ENCODE data around the gene SLC6A1. TPM values are rescaled to one million over a fixed set of nuclear protein-coding genes. Genes with fewer than 3 reads are reported as not detected.

The SLC6A1 gene
- total and polyA plus RNA-seq, 8 donors, result 0.29 to 5.6 (median 2.8) TPM; not detected in 5

DNA sequence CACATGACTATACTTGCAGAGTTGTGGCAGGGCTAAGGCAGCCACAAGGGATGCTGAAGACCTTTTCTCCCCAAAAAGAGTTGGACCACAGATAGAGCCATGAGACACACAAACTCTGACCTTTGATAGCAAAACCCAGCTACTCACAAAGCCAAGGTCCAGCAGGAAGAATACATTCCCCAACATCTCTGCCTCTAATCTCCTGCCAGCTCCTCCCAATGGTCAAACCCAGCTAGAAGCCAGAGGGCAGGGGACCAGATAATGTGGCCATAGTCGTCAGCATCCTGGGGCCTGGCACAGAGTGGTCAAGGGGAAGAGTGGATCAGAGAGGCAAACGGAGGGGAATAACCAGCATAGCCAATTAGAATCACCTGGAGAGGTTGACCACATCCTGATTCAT lies 28.2 kb downstream of the SLC6A1 start:
- 52 to 69% (median 64%) methylated on average over 2 of the region's 2 CpGs for WGBS, 5 donors
- Histone ChIP-seq H3K27me3 (peaks cover 0 to 48% (median 4%) of the 10 kb centered on the region in 3 donors), H3K27ac (no peak overlapping the region), H3K9me3 (no peaks in the 10 kb centered on the region), H3K36me3 (no peaks in the 10 kb centered on the region), H3K4me1 (no peaks in the 10 kb centered on the region), H3K4me3 (no peak overlapping the region)
- DNase-seq, result no peak
- intact Hi-C loops (cut with DNase I; ENCODE audit: low total_unique reads), result no loop called here
- no peak for TF ChIP-seq POLR2A (IDR thresholded peaks at IDR 0.05)
- TF ChIP-seq POLR2AphosphoS5 (IDR thresholded peaks at IDR 0.05), result no peak
- TF ChIP-seq, protein P1, sequence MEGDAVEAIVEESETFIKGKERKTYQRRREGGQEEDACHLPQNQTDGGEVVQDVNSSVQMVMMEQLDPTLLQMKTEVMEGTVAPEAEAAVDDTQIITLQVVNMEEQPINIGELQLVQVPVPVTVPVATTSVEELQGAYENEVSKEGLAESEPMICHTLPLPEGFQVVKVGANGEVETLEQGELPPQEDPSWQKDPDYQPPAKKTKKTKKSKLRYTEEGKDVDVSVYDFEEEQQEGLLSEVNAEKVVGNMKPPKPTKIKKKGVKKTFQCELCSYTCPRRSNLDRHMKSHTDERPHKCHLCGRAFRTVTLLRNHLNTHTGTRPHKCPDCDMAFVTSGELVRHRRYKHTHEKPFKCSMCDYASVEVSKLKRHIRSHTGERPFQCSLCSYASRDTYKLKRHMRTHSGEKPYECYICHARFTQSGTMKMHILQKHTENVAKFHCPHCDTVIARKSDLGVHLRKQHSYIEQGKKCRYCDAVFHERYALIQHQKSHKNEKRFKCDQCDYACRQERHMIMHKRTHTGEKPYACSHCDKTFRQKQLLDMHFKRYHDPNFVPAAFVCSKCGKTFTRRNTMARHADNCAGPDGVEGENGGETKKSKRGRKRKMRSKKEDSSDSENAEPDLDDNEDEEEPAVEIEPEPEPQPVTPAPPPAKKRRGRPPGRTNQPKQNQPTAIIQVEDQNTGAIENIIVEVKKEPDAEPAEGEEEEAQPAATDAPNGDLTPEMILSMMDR (IDR thresholded peaks at IDR 0.05), result no peak
- no peak for TF ChIP-seq EP300 (IDR thresholded peaks at IDR 0.05)

DNA sequence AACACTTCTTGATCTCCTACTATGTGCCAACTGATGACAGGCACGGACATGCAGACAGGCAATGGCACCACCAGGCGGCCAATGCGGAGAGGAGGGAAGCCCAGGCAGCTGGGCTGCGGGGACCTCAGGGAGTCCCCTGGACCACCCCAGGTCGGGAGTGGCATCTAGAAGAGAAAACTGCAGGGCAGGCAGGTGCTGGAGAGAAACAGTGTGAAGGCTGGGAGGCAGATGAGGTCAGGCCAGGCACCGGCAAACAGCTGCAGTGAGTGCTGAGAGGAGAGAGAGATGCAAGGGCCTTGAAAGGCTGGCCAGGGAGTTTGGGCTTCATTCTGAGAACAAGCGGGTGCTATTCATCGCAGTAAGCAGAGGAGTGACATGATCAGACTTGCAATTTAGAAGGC lies 29.1 kb downstream of the SLC6A1 start:
- TF ChIP-seq POLR2A (IDR thresholded peaks at IDR 0.05) (no peak), EP300 (IDR thresholded peaks at IDR 0.05) (no peak), POLR2AphosphoS5 (IDR thresholded peaks at IDR 0.05) (no peak)
- TF ChIP-seq, protein P1 (IDR thresholded peaks at IDR 0.05), result no peak
- WGBS, 5 donors, result 57 to 76% (median 70%) methylated on average over 8 of the region's 8 CpGs
- Histone ChIP-seq H3K4me3 (no peak overlapping the region), H3K4me1 (no peaks in the 10 kb centered on the region), H3K9me3 (peaks cover 0 to 8% (median 2%) of the 10 kb centered on the region in 4 donors), H3K27ac (no peak overlapping the region), H3K36me3 (no peaks in the 10 kb centered on the region), H3K27me3 (peaks cover 0 to 53% (median 4%) of the 10 kb centered on the region in 3 donors)
- intact Hi-C loops (cut with DNase I; ENCODE audit: low total_unique reads), result no loop called here
- no peak for DNase-seq

DNA sequence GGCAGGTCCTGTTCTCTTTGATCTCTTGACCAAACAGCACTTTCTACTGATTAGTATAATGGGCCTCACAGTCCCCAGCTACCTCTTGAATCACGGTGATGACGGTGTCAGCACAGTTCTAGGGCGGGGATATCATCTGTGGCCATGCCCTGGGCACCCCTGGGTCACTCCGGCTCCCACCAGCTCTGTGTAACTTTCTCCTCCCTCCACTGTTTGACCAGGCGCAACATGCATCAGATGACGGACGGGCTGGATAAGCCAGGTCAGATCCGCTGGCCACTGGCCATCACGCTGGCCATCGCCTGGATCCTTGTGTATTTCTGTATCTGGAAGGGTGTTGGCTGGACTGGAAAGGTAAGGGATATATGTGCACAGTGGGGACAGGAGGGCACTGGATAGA lies 29.6 kb downstream of the SLC6A1 start:
- no peaks in the 10 kb centered on the region for H3K36me3 ChIP-seq
- H3K4me3 ChIP-seq, result no peak overlapping the region
- DNase-seq, result no peak
- TF ChIP-seq, protein P1 (IDR thresholded peaks at IDR 0.05), result no peak
- TF ChIP-seq POLR2A (IDR thresholded peaks at IDR 0.05), result no peak
- TF ChIP-seq EP300 (IDR thresholded peaks at IDR 0.05), result no peak
- TF ChIP-seq POLR2AphosphoS5 (IDR thresholded peaks at IDR 0.05), result no peak
- H3K9me3 ChIP-seq, result peaks cover 0 to 13% (median 4%) of the 10 kb centered on the region in 4 donors
- intact Hi-C loops (cut with DNase I; ENCODE audit: low total_unique reads), result no loop called here
- H3K27me3 ChIP-seq, result peaks cover 0 to 49% (median 4%) of the 10 kb centered on the region in 3 donors
- 50 to 83% (median 57%) methylated on average over 6 to 10 of the region's 10 CpGs for WGBS, 5 donors
- H3K27ac ChIP-seq, result no peak overlapping the region
- H3K4me1 ChIP-seq, result no peaks in the 10 kb centered on the region

DNA sequence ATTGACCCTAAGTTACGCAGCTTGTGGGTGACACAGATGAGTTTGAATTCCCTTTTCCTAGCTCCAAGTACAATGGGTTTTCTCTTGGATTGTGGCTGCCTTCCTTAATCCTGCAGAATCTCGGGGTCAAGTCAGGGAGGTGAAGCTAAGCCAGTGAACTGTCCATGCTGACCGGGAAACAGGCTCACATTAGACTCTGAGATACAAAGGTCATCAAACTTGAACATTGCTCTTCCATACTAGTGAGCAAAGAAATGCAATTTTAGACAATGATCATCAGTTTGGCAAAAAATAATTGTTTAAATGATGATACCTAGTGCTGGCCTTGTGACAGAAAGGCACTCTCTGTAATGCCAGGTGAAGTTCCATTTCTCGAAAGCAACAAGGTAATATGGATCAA lies 31.6 kb downstream of the SLC6A1 start:
- Histone ChIP-seq H3K4me3 (no peak overlapping the region), H3K4me1 (no peaks in the 10 kb centered on the region), H3K9me3 (peaks cover 0 to 16% (median 5%) of the 10 kb centered on the region in 4 donors), H3K27me3 (peaks cover 0 to 47% (median 4%) of the 10 kb centered on the region in 3 donors), H3K27ac (no peak overlapping the region), H3K36me3 (no peaks in the 10 kb centered on the region)
- no peak for DNase-seq
- 77 to 79% (median 78%) methylated on average over 4 of the region's 4 CpGs for WGBS, 5 donors
- no peak for TF ChIP-seq POLR2AphosphoS5 (IDR thresholded peaks at IDR 0.05)
- TF ChIP-seq EP300 (IDR thresholded peaks at IDR 0.05), result no peak
- TF ChIP-seq POLR2A (IDR thresholded peaks at IDR 0.05), result no peak
- TF ChIP-seq, protein P1 (IDR thresholded peaks at IDR 0.05), result no peak
- intact Hi-C loops (cut with DNase I; ENCODE audit: low total_unique reads), result no loop called here

Measured in stomach (tissue), 9 donors.